Measurements from ENCODE around the gene SLC22A23.

GRCh38 chr6:3271756-3272155, 185.1 kb downstream of the SLC22A23 start:
- TF ChIP-seq CTCF (IDR thresholded peaks at IDR 0.05) (no peak), POLR2A (IDR thresholded peaks at IDR 0.05) (no peak)
